Measurements from ENCODE around the gene CHAD.

GRCh38 chr17:50458701-50459676 is 9.7 kb downstream of the CHAD start:
- no peak for TF ChIP-seq POLR2A (IDR thresholded peaks at IDR 0.05)
- TF ChIP-seq CTCF (IDR thresholded peaks at IDR 0.05): no peak
